Uterus (tissue), 2 donors: ENCODE results near the gene EWSR1.

Source experiments
- CTCF ChIP-seq, 4 experiments: fragments of 200-600 bp in 2 of 4; fragments of 450-650 bp in 2 of 4; sonication (generic) in 2 of 4; IDR thresholded peaks; one replicate each; pipeline ENCODE4 v1.5.1; 2016 to 2019; ENCODE audit warnings: antibody characterized with exemption in 4 of 4, mild to moderate bottlenecking in 2 of 4, moderate library complexity in 1 of 4
- POLR2A ChIP-seq, 2 donors: fragments of 450-650 bp; IDR thresholded peaks; one replicate each; pipeline ENCODE4 v1.6.1; 2016; ENCODE audit warnings: antibody characterized with exemption in 2 of 2, mild to moderate bottlenecking in 1 of 2, moderate library complexity in 1 of 2

GRCh38 chr22:29256606-29257325 is 11.3 kb upstream of the EWSR1 start:
- TF ChIP-seq CTCF (IDR thresholded peaks at IDR 0.05) (no peak), POLR2A (IDR thresholded peaks at IDR 0.05) (no peak)
